Smooth muscle cell (in vitro differentiated cells): ENCODE measurements around the gene PTCHD4. TPM values are rescaled to one million over a fixed set of nuclear protein-coding genes. Genes with fewer than 3 reads are reported as not detected.

ENCODE experiments used
- DNase-seq: peaks from one replicate; lab custom pipeline; 2025; ENCODE audit not compliant: unreplicated experiment; lab: John Stamatoyannopoulos, UW
- H2AFZ ChIP-seq: fragments of 200-600 bp; sonication (generic); 2 replicates; pipeline ENCODE4 v1.6.0; 2016; ENCODE audit warnings: antibody characterized with exemption, low read depth, mild to moderate bottlenecking
- H3F3A ChIP-seq: fragments of 200-600 bp; sonication (generic); 2 replicates; pipeline ENCODE4 v1.6.0; 2017; ENCODE audit warnings: antibody characterized with exemption, low read depth
- H3K27ac ChIP-seq: fragments of 200-600 bp; sonication (generic); 2 replicates; pipeline ENCODE4 v1.5.1; 2016; ENCODE audit warnings: low read depth, mild to moderate bottlenecking
- H3K27me3 ChIP-seq: fragments of 200-600 bp; sonication (generic); 2 replicates; pipeline ENCODE4 v1.6.1; 2016; ENCODE audit warnings: low read depth, mild to moderate bottlenecking
- H3K36me3 ChIP-seq: fragments of 200-600 bp; sonication (generic); 2 replicates; pipeline ENCODE4 v1.5.1; 2016; ENCODE audit warnings: low read depth
- H3K4me1 ChIP-seq: fragments of 200-600 bp; sonication (generic); 2 replicates; pipeline ENCODE4 v1.5.1; 2016; ENCODE audit warnings: low read depth
- H3K4me2 ChIP-seq: fragments of 200-600 bp; sonication (generic); 2 replicates; pipeline ENCODE4 v1.6.0; 2016; ENCODE audit warnings: mild to moderate bottlenecking
- H3K4me3 ChIP-seq: fragments of 200-600 bp; sonication (generic); 2 replicates; pipeline ENCODE4 v1.5.1; 2016; ENCODE audit warnings: mild to moderate bottlenecking
- H3K79me2 ChIP-seq: fragments of 200-600 bp; sonication (generic); 2 replicates; pipeline ENCODE4 v1.6.0; 2016; ENCODE audit warnings: low read depth, mild to moderate bottlenecking
- H3K9ac ChIP-seq: fragments of 200-600 bp; sonication (generic); 2 replicates; pipeline ENCODE4 v1.6.0; 2016; ENCODE audit warnings: low read depth
- H3K9me3 ChIP-seq: fragments of 200-600 bp; sonication (generic); replicated peaks from 2 replicates; pipeline ENCODE4 v1.5.1; 2016; ENCODE audit warnings: low read depth
- H4K20me1 ChIP-seq: fragments of 200-600 bp; sonication (generic); 2 replicates; pipeline ENCODE4 v1.6.0; 2016; ENCODE audit warnings: low read depth
- WGBS: methylation state at CpG from one replicate; pipeline ENCODE4 v1.1.7; 2016; ENCODE audit warnings: low lambda C conversion rate; 5-methylcytosine and 5-hydroxymethylcytosine counted together
- polyA plus RNA-seq: library from polyadenylated mRNA; unstranded; fragments of >200 nt; fragmentation: Nextera tagmentation; extraction: Ambion mirVana; gene quantifications from 2 replicates; pipeline ENCODE4 v1.2.1, GENCODE V29; 2016
- total RNA-seq: library from RNA; depleted of rRNA; stranded (reverse); fragments of >200 nt; gene quantifications from 2 replicates; pipeline ENCODE4 v1.2.3, GENCODE V29; 2014
- TF ChIP-seq, protein P1 (sequence below): fragments of 200-600 bp; sonication (generic); IDR thresholded peaks from 2 replicates; pipeline ENCODE4 v1.5.1; 2017; ENCODE audit warnings: borderline replicate concordance, mild to moderate bottlenecking, antibody characterized with exemption; ENCODE audit not compliant: insufficient read depth, poor library complexity, severe bottlenecking

The PTCHD4 gene
- total and polyA plus RNA-seq, 2 experiments from 2014 or later, result 5.7 to 11.6 TPM

DNA sequence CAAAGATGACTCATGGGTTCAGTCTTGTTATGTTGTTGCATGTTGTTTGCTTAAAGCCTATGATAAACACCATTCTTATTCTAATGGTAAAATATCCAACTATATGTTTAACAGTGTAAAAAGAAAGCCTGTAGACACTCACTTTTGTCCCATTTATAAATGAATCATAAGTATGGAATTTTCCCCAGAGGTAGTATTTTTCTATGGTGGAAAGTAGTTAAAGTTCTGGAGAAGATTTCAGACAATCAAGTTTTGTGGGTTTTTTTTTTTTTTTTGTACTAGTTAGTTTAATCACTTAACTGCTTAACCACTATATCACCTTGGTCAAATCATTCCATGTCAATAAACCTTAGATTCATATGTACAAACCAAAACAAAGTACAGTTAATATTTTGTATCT is 35.8 kb downstream of the PTCHD4 start:
- Histone ChIP-seq H3K9ac (no peak overlapping the region), H4K20me1 (peaks cover 86% of the 10 kb centered on the region), H3K27ac (no peak overlapping the region), H3F3A (no peaks in the 10 kb centered on the region), H3K27me3 (peaks cover 10% of the 10 kb centered on the region), H3K4me2 (no peak overlapping the region), H2AFZ (no peak overlapping the region), H3K79me2 (no peaks in the 10 kb centered on the region), H3K9me3 (no peaks in the 10 kb centered on the region), H3K4me1 (no peaks in the 10 kb centered on the region), H3K36me3 (no peaks in the 10 kb centered on the region), H3K4me3 (no peak overlapping the region)
- DNase-seq, result no peak
- TF ChIP-seq, protein P1, sequence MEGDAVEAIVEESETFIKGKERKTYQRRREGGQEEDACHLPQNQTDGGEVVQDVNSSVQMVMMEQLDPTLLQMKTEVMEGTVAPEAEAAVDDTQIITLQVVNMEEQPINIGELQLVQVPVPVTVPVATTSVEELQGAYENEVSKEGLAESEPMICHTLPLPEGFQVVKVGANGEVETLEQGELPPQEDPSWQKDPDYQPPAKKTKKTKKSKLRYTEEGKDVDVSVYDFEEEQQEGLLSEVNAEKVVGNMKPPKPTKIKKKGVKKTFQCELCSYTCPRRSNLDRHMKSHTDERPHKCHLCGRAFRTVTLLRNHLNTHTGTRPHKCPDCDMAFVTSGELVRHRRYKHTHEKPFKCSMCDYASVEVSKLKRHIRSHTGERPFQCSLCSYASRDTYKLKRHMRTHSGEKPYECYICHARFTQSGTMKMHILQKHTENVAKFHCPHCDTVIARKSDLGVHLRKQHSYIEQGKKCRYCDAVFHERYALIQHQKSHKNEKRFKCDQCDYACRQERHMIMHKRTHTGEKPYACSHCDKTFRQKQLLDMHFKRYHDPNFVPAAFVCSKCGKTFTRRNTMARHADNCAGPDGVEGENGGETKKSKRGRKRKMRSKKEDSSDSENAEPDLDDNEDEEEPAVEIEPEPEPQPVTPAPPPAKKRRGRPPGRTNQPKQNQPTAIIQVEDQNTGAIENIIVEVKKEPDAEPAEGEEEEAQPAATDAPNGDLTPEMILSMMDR, result no peak

- Histone ChIP-seq H3K4me1 (no peaks in the 10 kb centered on the region), H3K4me2 (no peak overlapping the region), H3K4me3 (no peak overlapping the region), H3K27me3 (peaks cover 20% of the 10 kb centered on the region), H3K36me3 (no peaks in the 10 kb centered on the region), H4K20me1 (peaks cover 88% of the 10 kb centered on the region), H3K27ac (no peak overlapping the region), H2AFZ (no peak overlapping the region), H3K9me3 (no peaks in the 10 kb centered on the region), H3F3A (no peaks in the 10 kb centered on the region), H3K79me2 (no peaks in the 10 kb centered on the region), H3K9ac (no peak overlapping the region)
- TF ChIP-seq, protein P1, result no peak
- 89% methylated on average over 8 of the region's 8 CpGs for WGBS
- DNase-seq, result no peak
These were observed 36.8 kb downstream of the PTCHD4 start for GRCh38 chr6:48073976-48074767.

- Histone ChIP-seq H3K4me3 (no peak overlapping the region), H2AFZ (no peak overlapping the region), H3K4me2 (no peak overlapping the region), H3F3A (no peaks in the 10 kb centered on the region), H3K27me3 (peaks cover 37% of the 10 kb centered on the region), H3K36me3 (no peaks in the 10 kb centered on the region), H3K9me3 (no peaks in the 10 kb centered on the region), H3K4me1 (no peaks in the 10 kb centered on the region), H3K9ac (no peak overlapping the region), H3K79me2 (no peaks in the 10 kb centered on the region), H3K27ac (no peak overlapping the region), H4K20me1 (peaks cover 91% of the 10 kb centered on the region)
- no peak for DNase-seq
- TF ChIP-seq, protein P1, result no peak
- WGBS, result 76% methylated on average over 3 of the region's 3 CpGs
These were observed 39.2 kb downstream of the PTCHD4 start for GRCh38 chr6:48071833-48072232.

- 20% methylated on average over 10 of the region's 11 CpGs for WGBS
- H4K20me1 ChIP-seq, result peaks cover 74% of the 10 kb centered on the region
- TF ChIP-seq, protein P1, result no peak
- no peak overlapping the region for H3K27ac ChIP-seq
- H3K9me3 ChIP-seq, result no peaks in the 10 kb centered on the region
- peak overlapping the region; percentile 53 for H3K4me3 ChIP-seq
- H3K79me2 ChIP-seq, result no peaks in the 10 kb centered on the region
- DNase-seq, result no peak
- peak overlapping the region; percentile 91 for H3K4me2 ChIP-seq
- H3K9ac ChIP-seq, result no peak overlapping the region
- peaks cover 37% of the 10 kb centered on the region for H3K27me3 ChIP-seq
- no peaks in the 10 kb centered on the region for H3K4me1 ChIP-seq
- H3F3A ChIP-seq, result no peaks in the 10 kb centered on the region
- no peak overlapping the region for H2AFZ ChIP-seq
- H3K36me3 ChIP-seq, result no peaks in the 10 kb centered on the region
These were observed 41.7 kb downstream of the PTCHD4 start for GRCh38 chr6:48069280-48069679.
